Endothelial cell of umbilical vein (primary cell): ENCODE data around the gene SKA3. TPM values are rescaled to one million over a fixed set of nuclear protein-coding genes. Genes with fewer than 3 reads are reported as not detected.
A peak's percentile ranks its signal among the peaks of the same experiment; 100 is the strongest.
"Not testable (repeated sequence)": the region's sequence is repeated elsewhere in the genome, so short reads cannot be mapped to it uniquely, and the experiment has no call there.

Source experiments
- BruUV-seq: library from RNA; stranded (reverse); fragments of 400-500 nt; replicated peaks from 2 replicates; lab custom pipeline; 2021; lab: Mats Ljungman, UMichigan
- CTCF ChIA-PET: fragments of 300-600, 350-600 bp; sonication (Branson Sonifier 250); formaldehyde crosslinking; loops from one replicate; lab custom pipeline; 2021; ENCODE audit warnings: antibody characterized with exemption, inconsistent platforms; lab: Charles Lee
- POLR2A ChIA-PET: fragments of 300-600, 350-600 bp; sonication (Branson Sonifier 250); formaldehyde crosslinking; loops from one replicate; lab custom pipeline; 2021; ENCODE audit warnings: antibody characterized with exemption, inconsistent platforms; lab: Charles Lee
- DNase-seq: peaks from one replicate; pipeline ENCODE4 v3.0.0-alpha.2; 2011; ENCODE audit warnings: low read depth, low spot score
- FAIRE-seq: peaks from 2 replicates; lab custom pipeline; 2011; peaks lifted over from hg19 to GRCh38; lab: Jason Lieb, UNC
- H2AFZ ChIP-seq: 2 replicates; pipeline ENCODE4 v1.6.0; 2012; ENCODE audit warnings: low read depth, low read length, control low read depth, inconsistent platforms
- H3K27ac ChIP-seq: 2 replicates; pipeline ENCODE4 v1.5.1; 2011; ENCODE audit warnings: low read depth, mild to moderate bottlenecking, control low read depth, low read length, moderate library complexity; ENCODE audit not compliant: insufficient read depth
- H3K27me3 ChIP-seq, 2 experiments: 2 replicates each; pipeline versions ENCODE4 v1.6.0 to v1.6.1; 2011; ENCODE audit warnings: low read length in 2 of 2, mixed read lengths in 1 of 2; ENCODE audit not compliant: control insufficient read depth in 2 of 2, insufficient read depth in 2 of 2
- H3K36me3 ChIP-seq, 2 experiments: 2 replicates in 1 of 2; 3 replicates in 1 of 2; pipeline ENCODE4 v1.5.1; 2011; ENCODE audit warnings: low read length in 2 of 2, mild to moderate bottlenecking in 1 of 2, moderate library complexity in 1 of 2; ENCODE audit not compliant: control insufficient read depth in 2 of 2, insufficient read depth in 2 of 2; ENCODE audit errors: extremely low read depth in 1 of 2
- H3K4me1 ChIP-seq: 3 replicates; pipeline ENCODE4 v1.5.1; 2011; ENCODE audit warnings: mild to moderate bottlenecking, low read length; ENCODE audit not compliant: control insufficient read depth, insufficient read depth; ENCODE audit errors: extremely low read depth
- H3K4me2 ChIP-seq: 2 replicates; pipeline ENCODE4 v1.6.1; 2011; ENCODE audit warnings: low read length, control low read depth, mixed read lengths; ENCODE audit not compliant: insufficient read depth
- H3K4me3 ChIP-seq, 3 experiments: fragments of 200-600 bp in 1 of 3; sonication (generic), shearing (Covaris generic) in 1 of 3; replicated peaks in 1 of 3; 2 replicates each; pipeline ENCODE4 v1.5.1; 2011 to 2016; ENCODE audit warnings: control low read depth in 3 of 3, low read length in 3 of 3, mild to moderate bottlenecking in 2 of 3, inconsistent platforms in 1 of 3, low read depth in 1 of 3, moderate library complexity in 1 of 3; ENCODE audit not compliant: insufficient read depth in 1 of 3
- H3K79me2 ChIP-seq: 2 replicates; pipeline ENCODE4 v1.6.0; 2012; ENCODE audit warnings: low read length, inconsistent platforms; ENCODE audit not compliant: control insufficient read depth, insufficient read depth
- H3K9ac ChIP-seq: replicated peaks from 2 replicates; pipeline ENCODE3; 2011; ENCODE audit warnings: low read length, control low read depth; ENCODE audit not compliant: insufficient read depth; ENCODE audit errors: extremely low read depth
- H3K9me1 ChIP-seq: replicated peaks from 3 replicates; pipeline ENCODE4 v1.6.0; 2011; ENCODE audit warnings: mild to moderate bottlenecking, low read length; ENCODE audit not compliant: control insufficient read depth, insufficient read depth; ENCODE audit errors: extremely low read depth
- H3K9me3 ChIP-seq: replicated peaks from 2 replicates; pipeline ENCODE4 v1.5.1; 2012; ENCODE audit warnings: low read length, inconsistent platforms; ENCODE audit not compliant: control insufficient read depth, insufficient read depth
- H4K20me1 ChIP-seq: replicated peaks from 2 replicates; pipeline ENCODE3; 2011; ENCODE audit warnings: mild to moderate bottlenecking, low read length; ENCODE audit not compliant: control insufficient read depth, insufficient read depth; ENCODE audit errors: extremely low read depth
- FOS ChIP-seq: IDR thresholded peaks from 2 replicates; pipeline ENCODE4 v1.6.1; 2011; ENCODE audit warnings: mild to moderate bottlenecking, low read length, moderate library complexity, borderline replicate concordance; ENCODE audit not compliant: insufficient read depth
- MYC ChIP-seq: IDR thresholded peaks from one replicate; pipeline ENCODE4 v1.6.1; 2011; ENCODE audit warnings: mild to moderate bottlenecking, low read depth, low read length
- POLR2A ChIP-seq: IDR thresholded peaks from 2 replicates; pipeline ENCODE4 v1.6.1; 2012; ENCODE audit warnings: low read depth, mild to moderate bottlenecking, control low read depth, low read length
- POLR2AphosphoS5 ChIP-seq: IDR thresholded peaks from 2 replicates; pipeline ENCODE4 v1.6.1; 2012; ENCODE audit warnings: low read depth, mild to moderate bottlenecking, control low read depth, low read length, moderate library complexity; ENCODE audit not compliant: insufficient read depth
- dilution Hi-C: fragments of 300-500 bp; cut with MboI; formaldehyde crosslinking; loops from one replicate; pipeline ENCODE4 v1.15.0; 2019; ENCODE audit warnings: low sequenced_read_pairs; ENCODE audit not compliant: extremely low pct_ligation_motif_present
- intact Hi-C: fragments of 100-400 bp; cut with micrococcal nuclease; formaldehyde crosslinking; loops from one replicate; pipeline ENCODE4 v1.10.0; 2022
- polyA plus RNA-seq, 4 experiments: library from polyadenylated mRNA; depleted of rRNA in 3 of 4; stranded (reverse) in 3 of 4; unstranded in 1 of 4; fragments of >200 nt; gene quantifications; 2 replicates each; pipeline versions ENCODE4 v1.2.1 to v1.2.3, GENCODE V29; 2011 to 2012; ENCODE audit warnings: missing spikeins in 1 of 4
- total RNA-seq: library from RNA; stranded (reverse); gene quantifications from 2 replicates; pipeline ENCODE4 v1.2.3, GENCODE V29; 2021

Gene SKA3
- total and polyA plus RNA-seq, 2 donors (not counting 3 experiments of a cell fraction or from before 2014, with no cell fraction given): 9.4 to 28.7 TPM

- Histone ChIP-seq H4K20me1 (no peaks in the 10 kb centered on the region), H2AFZ (no peak overlapping the region)
Measured at GRCh38 chr13:21208652-21209154, 32.4 kb upstream of the SKA3 start.

GRCh38 chr13:21202767-21203531 is 26.6 kb upstream of the SKA3 start:
- no peaks in the 10 kb centered on the region for H3K9me3 ChIP-seq
- no peaks in the 10 kb centered on the region for H3K27me3 ChIP-seq
- H3K4me3 ChIP-seq: no peak overlapping the region
- dilution Hi-C loops (no loop called here), intact Hi-C loops (no loop called here)
- H3K9ac ChIP-seq: no peak overlapping the region
- no peaks in the 10 kb centered on the region for H3K9me1 ChIP-seq
- no peak for TF ChIP-seq POLR2A
- no peak for TF ChIP-seq POLR2AphosphoS5
- no peak for TF ChIP-seq FOS
- TF ChIP-seq MYC: no peak
- FAIRE-seq (no peak), DNase-seq (no peak)
- no peaks in the 10 kb centered on the region for H3K36me3 ChIP-seq
- H3K27ac ChIP-seq: no peak overlapping the region
- no TSS peak for BruUV-seq
- no peak overlapping the region for H3K4me2 ChIP-seq
- H3K79me2 ChIP-seq: no peaks in the 10 kb centered on the region
- CTCF ChIA-PET: interaction anchor here (0.8 kb wide), 1 partner anchor 10 kb away, joined by 4 read pairs; no protein-coding TSS in a partner anchor
- H4K20me1 ChIP-seq: no peaks in the 10 kb centered on the region
- H2AFZ ChIP-seq: no peak overlapping the region
- POLR2A ChIA-PET: no interaction called here
- H3K4me1 ChIP-seq: no peaks in the 10 kb centered on the region

More at GRCh38 chr13:21208652-21209154, 32.4 kb upstream of the SKA3 start:
- no peak overlapping the region for H3K4me2 ChIP-seq
- BruUV-seq: no TSS peak
- H3K27ac ChIP-seq: no peak overlapping the region
- POLR2A ChIA-PET: no interaction called here
- TF ChIP-seq MYC: no peak
- CTCF ChIA-PET: no interaction called here
- no peaks in the 10 kb centered on the region for H3K9me1 ChIP-seq
- H3K9me3 ChIP-seq: no peaks in the 10 kb centered on the region
- H3K36me3 ChIP-seq: no peaks in the 10 kb centered on the region
- dilution Hi-C loops: no loop called here
- intact Hi-C loops: no loop called here
- H3K79me2 ChIP-seq: no peaks in the 10 kb centered on the region
- H3K4me3 ChIP-seq: no peak overlapping the region
- no peak overlapping the region for H3K9ac ChIP-seq
- no peaks in the 10 kb centered on the region for H3K4me1 ChIP-seq
- H3K27me3 ChIP-seq: peaks cover 0 to 3% of the 10 kb centered on the region in 2 experiments
- FAIRE-seq (no peak), DNase-seq (no peak)

GRCh38 chr13:21201456-21202190 is 25.3 kb upstream of the SKA3 start:
- H4K20me1 ChIP-seq, CTCF ChIA-PET, H3K36me3 ChIP-seq, H3K4me2 ChIP-seq, DNase-seq, BruUV-seq, H3K4me1 ChIP-seq, H3K4me3 ChIP-seq, H3K9me1 ChIP-seq, H3K79me2 ChIP-seq, dilution Hi-C loops, H3K27ac ChIP-seq, H3K27me3 ChIP-seq, POLR2A ChIA-PET, H2AFZ ChIP-seq, intact Hi-C loops, H3K9me3 ChIP-seq, H3K9ac ChIP-seq: not testable (repeated sequence)
- peak; percentile 62 for FAIRE-seq
